Dendritic cell treated with granulocyte-macrophage colony-stimulating factor and Interleukin-4, amounts not matched to agents 40 ng/mL and 50 ng/mL, for 4 days (primary cell): Measurements from ENCODE around the gene MYO10.
"Not testable (repeated sequence)": the region's sequence is repeated elsewhere in the genome, so short reads cannot be mapped to it uniquely, and the experiment has no call there.

Experiments
- H3K27ac Mint-ChIP-seq: one replicate; pipeline ENCODE4 v1.8.0; 2022; ENCODE audit warnings: mild to moderate bottlenecking, mixed read lengths
- H3K27me3 Mint-ChIP-seq: one replicate; pipeline ENCODE4 v1.8.0; 2022; ENCODE audit warnings: mild to moderate bottlenecking, mixed read lengths
- H3K36me3 Mint-ChIP-seq: one replicate; pipeline ENCODE4 v1.8.0; 2022; ENCODE audit warnings: low read depth, mixed read lengths
- H3K4me1 Mint-ChIP-seq: one replicate; pipeline ENCODE4 v1.8.0; 2022; ENCODE audit warnings: low read depth, mixed read lengths
- H3K4me3 Mint-ChIP-seq: one replicate; pipeline ENCODE4 v1.8.0; 2022; ENCODE audit warnings: mild to moderate bottlenecking, moderate library complexity, mixed read lengths
- H3K9me3 Mint-ChIP-seq: one replicate; pipeline ENCODE4 v1.8.0; 2022; ENCODE audit warnings: mixed read lengths
- intact Hi-C: fragments of 100-400 bp; cut with micrococcal nuclease; formaldehyde crosslinking; loops from one replicate; pipeline ENCODE4 v1.15.0; 2022

MYO10 gene

GRCh38 chr5:16881251-16881650, 54.8 kb downstream of the MYO10 start:
- no peaks in the 10 kb centered on the region for H3K27me3 Mint-ChIP-seq
- intact Hi-C loops, result no loop called here
- H3K27ac Mint-ChIP-seq, result no peak overlapping the region
- H3K9me3 Mint-ChIP-seq, result peaks cover 8% of the 10 kb centered on the region
- H3K36me3 Mint-ChIP-seq, result no peaks in the 10 kb centered on the region
- no peak overlapping the region for H3K4me3 Mint-ChIP-seq
- no peaks in the 10 kb centered on the region for H3K4me1 Mint-ChIP-seq

- Mint-ChIP-seq H3K27me3 (no peaks in the 10 kb centered on the region), H3K4me3 (no peak overlapping the region), H3K36me3 (no peaks in the 10 kb centered on the region), H3K4me1 (no peaks in the 10 kb centered on the region), H3K9me3 (peaks cover 10% of the 10 kb centered on the region), H3K27ac (no peak overlapping the region)
- intact Hi-C loops, result no loop called here
Measured at GRCh38 chr5:16880547-16880946, 55.5 kb downstream of the MYO10 start.

- Mint-ChIP-seq H3K9me3 (peaks cover 19% of the 10 kb centered on the region), H3K4me1 (no peaks in the 10 kb centered on the region), H3K36me3 (no peaks in the 10 kb centered on the region), H3K27ac (no peak overlapping the region), H3K4me3 (no peak overlapping the region), H3K27me3 (no peaks in the 10 kb centered on the region)
- intact Hi-C loops, result no loop called here
Measured at GRCh38 chr5:16879650-16880049, 56.4 kb downstream of the MYO10 start.

- H3K27me3 Mint-ChIP-seq, result no peaks in the 10 kb centered on the region
- peaks cover 24% of the 10 kb centered on the region for H3K9me3 Mint-ChIP-seq
- no peaks in the 10 kb centered on the region for H3K36me3 Mint-ChIP-seq
- H3K4me3 Mint-ChIP-seq, result no peak overlapping the region
- no peaks in the 10 kb centered on the region for H3K4me1 Mint-ChIP-seq
- intact Hi-C loops, result no loop called here
- no peak overlapping the region for H3K27ac Mint-ChIP-seq
Measured at GRCh38 chr5:16879191-16879590, 56.9 kb downstream of the MYO10 start.

GRCh38 chr5:16877267-16877935, 58.7 kb downstream of the MYO10 start:
- peaks cover 33% of the 10 kb centered on the region for H3K9me3 Mint-ChIP-seq
- intact Hi-C loops, result no loop called here
- H3K27ac Mint-ChIP-seq, result no peak overlapping the region
- H3K4me3 Mint-ChIP-seq, result no peak overlapping the region
- no peaks in the 10 kb centered on the region for H3K27me3 Mint-ChIP-seq
- H3K36me3 Mint-ChIP-seq, result no peaks in the 10 kb centered on the region
- H3K4me1 Mint-ChIP-seq, result no peaks in the 10 kb centered on the region

- peaks cover 53% of the 10 kb centered on the region for H3K9me3 Mint-ChIP-seq
- H3K4me3 Mint-ChIP-seq, H3K36me3 Mint-ChIP-seq, H3K27me3 Mint-ChIP-seq, H3K27ac Mint-ChIP-seq, H3K4me1 Mint-ChIP-seq, intact Hi-C loops: not testable (repeated sequence)
Measured at GRCh38 chr5:16874424-16874823, 61.7 kb downstream of the MYO10 start.

- no peaks in the 10 kb centered on the region for H3K27me3 Mint-ChIP-seq
- intact Hi-C loops, result no loop called here
- H3K4me1 Mint-ChIP-seq, result no peaks in the 10 kb centered on the region
- H3K4me3 Mint-ChIP-seq, result no peak overlapping the region
- H3K36me3 Mint-ChIP-seq, result no peaks in the 10 kb centered on the region
- peaks cover 53% of the 10 kb centered on the region for H3K9me3 Mint-ChIP-seq
- H3K27ac Mint-ChIP-seq, result no peak overlapping the region
Measured at GRCh38 chr5:16871746-16872339, 64.2 kb downstream of the MYO10 start.

- no peak overlapping the region for H3K4me3 Mint-ChIP-seq
- peaks cover 53% of the 10 kb centered on the region for H3K9me3 Mint-ChIP-seq
- no peaks in the 10 kb centered on the region for H3K36me3 Mint-ChIP-seq
- H3K27me3 Mint-ChIP-seq, result no peaks in the 10 kb centered on the region
- intact Hi-C loops, result no loop called here
- no peak overlapping the region for H3K27ac Mint-ChIP-seq
- no peaks in the 10 kb centered on the region for H3K4me1 Mint-ChIP-seq
Measured at GRCh38 chr5:16870878-16871277, 65.2 kb downstream of the MYO10 start.

- Mint-ChIP-seq H3K36me3 (no peaks in the 10 kb centered on the region), H3K27me3 (no peaks in the 10 kb centered on the region), H3K4me3 (no peak overlapping the region), H3K27ac (no peak overlapping the region), H3K9me3 (peaks cover 47% of the 10 kb centered on the region), H3K4me1 (no peaks in the 10 kb centered on the region)
- intact Hi-C loops, result no loop called here
Measured at GRCh38 chr5:16869821-16870796, 66.0 kb downstream of the MYO10 start.

- intact Hi-C loops, result no loop called here
- Mint-ChIP-seq H3K4me1 (no peaks in the 10 kb centered on the region), H3K4me3 (no peak overlapping the region), H3K36me3 (no peaks in the 10 kb centered on the region), H3K27ac (no peak overlapping the region), H3K27me3 (no peaks in the 10 kb centered on the region), H3K9me3 (peaks cover 21% of the 10 kb centered on the region)
Measured at GRCh38 chr5:16867577-16867953, 68.5 kb downstream of the MYO10 start.

- Mint-ChIP-seq H3K36me3 (no peaks in the 10 kb centered on the region), H3K4me1 (no peaks in the 10 kb centered on the region), H3K27ac (no peak overlapping the region), H3K9me3 (peaks cover 16% of the 10 kb centered on the region), H3K27me3 (no peaks in the 10 kb centered on the region), H3K4me3 (no peak overlapping the region)
- intact Hi-C loops, result no loop called here
Measured at GRCh38 chr5:16866795-16867576, 69.1 kb downstream of the MYO10 start.

GRCh38 chr5:16866273-16866672, 69.8 kb downstream of the MYO10 start:
- peaks cover 8% of the 10 kb centered on the region for H3K9me3 Mint-ChIP-seq
- H3K27ac Mint-ChIP-seq, result no peak overlapping the region
- H3K36me3 Mint-ChIP-seq, result no peaks in the 10 kb centered on the region
- H3K27me3 Mint-ChIP-seq, result no peaks in the 10 kb centered on the region
- H3K4me3 Mint-ChIP-seq, result no peak overlapping the region
- intact Hi-C loops, result no loop called here
- no peaks in the 10 kb centered on the region for H3K4me1 Mint-ChIP-seq

GRCh38 chr5:16865151-16865550, 70.9 kb downstream of the MYO10 start:
- Mint-ChIP-seq H3K4me1 (no peaks in the 10 kb centered on the region), H3K27me3 (no peaks in the 10 kb centered on the region), H3K36me3 (no peaks in the 10 kb centered on the region), H3K4me3 (no peak overlapping the region), H3K9me3 (peaks cover 6% of the 10 kb centered on the region), H3K27ac (no peak overlapping the region)
- intact Hi-C loops, result no loop called here
